T follicular helper cell (primary cell): ENCODE data around the gene BAX.

ENCODE experiments used
- DNase-seq: peaks from one replicate; pipeline ENCODE4 v3.0.0-alpha.2; 2020; ENCODE audit warnings: low read depth

Gene BAX

DNA sequence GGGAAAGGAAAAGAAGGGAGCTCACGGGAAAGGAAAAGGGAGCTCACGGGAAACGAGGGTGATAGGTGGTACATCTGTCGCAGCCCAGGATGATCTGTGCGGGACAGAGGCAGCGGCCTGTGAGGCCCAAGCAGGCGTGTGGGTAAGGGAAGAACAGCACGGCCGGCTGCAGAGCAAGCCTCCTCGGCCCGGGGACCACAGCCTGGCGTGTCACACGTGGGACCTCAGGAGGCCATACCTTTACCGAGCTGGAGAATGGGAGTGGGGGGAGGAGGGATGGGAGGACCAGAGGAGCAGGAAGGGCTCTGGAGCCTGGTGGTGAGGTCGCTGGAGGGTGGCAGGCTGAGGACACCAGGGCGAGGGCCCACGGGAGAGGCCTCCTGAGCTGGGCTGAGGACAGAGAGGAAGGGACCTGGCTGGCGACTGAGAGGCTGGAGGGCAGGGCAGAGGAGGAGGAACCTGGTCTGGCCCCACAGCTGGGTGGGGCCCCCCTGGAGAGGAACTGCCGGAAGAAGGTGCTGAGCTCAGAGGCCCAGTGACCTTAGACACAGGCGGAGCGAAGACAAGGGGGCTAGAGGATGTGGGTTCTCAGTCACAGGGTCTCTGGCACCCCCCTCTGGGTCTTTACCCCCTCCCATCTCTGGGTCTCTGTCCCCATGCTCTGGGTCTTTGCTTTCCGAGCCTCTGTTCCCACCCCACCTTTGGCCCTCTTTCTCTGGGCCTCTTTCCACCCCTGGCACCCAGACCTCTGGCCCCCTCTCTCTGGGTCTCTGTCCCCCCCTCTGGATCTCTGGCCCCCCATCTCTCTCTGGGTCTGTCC is 7.6 kb downstream of the BAX start:
- no peak for DNase-seq

DNA sequence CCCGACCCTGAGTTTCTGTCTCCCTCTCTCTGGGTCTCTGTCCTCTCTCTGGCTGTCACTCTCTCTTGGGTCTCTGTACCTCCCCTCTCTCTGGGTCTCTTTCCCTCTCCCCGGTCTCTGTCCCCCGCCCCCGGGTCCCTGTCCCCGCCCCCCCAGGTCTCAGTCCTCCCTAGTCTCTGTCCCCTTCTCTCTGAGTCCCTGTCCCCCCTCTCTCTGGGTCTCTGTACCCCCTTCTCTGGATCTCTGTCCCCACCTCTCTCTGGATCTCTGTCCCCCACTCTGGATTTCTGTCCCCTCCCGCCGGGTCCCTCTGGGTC is 8.1 kb downstream of the BAX start:
- DNase-seq = no peak

DNA sequence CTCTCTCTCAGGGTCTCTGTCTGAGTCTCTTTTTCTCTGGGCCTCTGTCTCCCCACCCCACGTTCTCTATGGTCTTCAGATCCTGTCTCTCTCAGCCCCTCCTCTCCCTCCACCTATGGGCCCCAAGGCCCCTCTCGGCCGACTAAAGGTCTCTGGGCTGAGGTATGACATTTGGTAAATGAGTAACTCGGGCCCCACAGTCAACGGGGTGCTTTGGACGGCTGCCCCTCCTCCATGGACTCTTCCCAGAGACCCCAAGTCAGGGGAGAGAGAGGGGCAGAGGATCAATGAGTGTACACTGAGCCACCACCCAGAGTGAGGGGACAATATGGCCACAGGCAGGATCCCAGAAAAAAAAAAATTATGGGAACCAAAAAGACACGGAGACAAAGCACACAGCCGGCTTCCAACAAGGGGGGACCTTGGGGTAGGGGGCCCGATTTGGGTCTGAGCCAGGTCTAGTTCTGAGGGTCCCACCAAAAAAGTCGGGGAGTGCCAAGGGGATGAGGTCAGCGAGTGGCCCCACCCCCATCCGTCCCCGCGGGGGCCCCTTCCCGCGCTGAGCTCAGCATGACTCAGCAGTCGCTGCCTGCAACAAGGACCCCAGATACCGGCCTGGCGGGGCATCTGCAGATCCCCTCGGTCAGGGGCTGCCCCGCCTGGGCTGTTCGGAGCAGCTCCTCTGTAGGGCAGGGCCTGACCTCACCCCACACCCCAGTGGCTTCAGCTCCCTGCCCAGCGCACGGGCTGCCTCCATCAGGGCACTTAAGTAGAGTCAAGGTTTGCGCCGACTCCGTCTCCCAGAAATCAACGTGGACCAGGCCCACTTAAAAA is 8.9 kb downstream of the BAX start:
- DNase-seq = peak; percentile 28

DNA sequence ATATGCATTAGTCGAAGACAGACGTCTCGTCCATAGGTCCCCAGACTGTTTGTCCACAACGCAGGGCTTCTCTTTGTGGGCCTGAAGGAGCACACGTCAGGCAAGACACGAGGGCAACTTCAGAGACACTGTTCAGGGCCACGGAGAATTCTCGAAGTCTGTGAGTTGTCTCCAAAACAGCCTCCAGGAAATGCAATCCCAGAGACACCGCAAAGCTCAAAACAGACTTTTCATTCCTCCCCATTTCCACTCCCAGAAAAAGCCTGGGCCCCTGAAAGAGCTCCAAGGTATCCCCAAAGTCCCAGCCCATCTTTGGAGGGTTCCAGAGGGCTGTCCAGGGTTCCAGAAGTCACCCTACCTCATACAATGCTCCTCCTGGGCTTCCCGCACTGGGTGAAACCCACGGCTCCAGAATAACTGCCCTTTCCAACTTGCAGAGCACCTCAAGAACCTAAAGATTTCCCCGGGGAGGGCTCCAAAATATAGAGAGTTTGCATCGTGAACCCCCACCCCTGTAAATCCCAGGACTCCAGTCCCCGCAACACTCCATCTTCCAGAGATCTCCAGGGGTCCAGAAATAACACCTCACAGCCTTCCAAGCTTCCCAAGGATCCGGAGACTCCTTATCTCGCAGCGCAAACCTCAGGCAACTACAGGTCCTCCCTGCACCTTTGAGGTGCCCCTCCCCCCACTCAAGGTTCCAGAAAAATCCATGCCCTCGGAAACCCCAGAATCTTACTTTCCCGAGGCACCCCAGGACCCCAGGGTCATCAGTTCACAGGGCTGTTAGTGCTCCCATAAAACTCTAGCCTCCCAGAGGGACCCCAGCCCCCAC is 9.7 kb downstream of the BAX start:
- no peak for DNase-seq

DNA sequence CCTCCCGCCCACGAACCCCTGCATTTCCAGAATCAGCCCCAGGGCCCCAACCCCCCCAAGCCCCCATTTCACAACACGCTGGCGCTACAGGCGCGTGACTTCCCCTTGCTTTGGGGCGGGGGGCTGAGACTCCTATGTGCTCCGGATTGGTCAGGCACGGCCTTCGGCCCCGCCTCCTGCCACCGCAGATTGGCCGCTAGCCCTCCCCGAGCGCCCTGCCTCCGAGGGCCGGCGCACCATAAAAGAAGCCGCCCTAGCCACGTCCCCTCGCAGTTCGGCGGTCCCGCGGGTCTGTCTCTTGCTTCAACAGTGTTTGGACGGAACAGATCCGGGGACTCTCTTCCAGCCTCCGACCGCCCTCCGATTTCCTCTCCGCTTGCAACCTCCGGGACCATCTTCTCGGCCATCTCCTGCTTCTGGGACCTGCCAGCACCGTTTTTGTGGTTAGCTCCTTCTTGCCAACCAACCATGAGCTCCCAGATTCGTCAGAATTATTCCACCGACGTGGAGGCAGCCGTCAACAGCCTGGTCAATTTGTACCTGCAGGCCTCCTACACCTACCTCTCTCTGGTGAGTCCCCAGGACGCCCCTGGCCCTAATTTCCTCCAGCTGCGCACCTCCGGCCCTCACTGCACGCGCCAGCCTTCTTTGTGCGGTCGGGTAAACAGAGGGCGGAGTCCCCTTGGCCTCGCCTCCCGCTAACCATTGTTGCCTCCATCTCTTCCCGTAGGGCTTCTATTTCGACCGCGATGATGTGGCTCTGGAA is 10.5 kb downstream of the BAX start, which contains the start of gene FTL:
Gene FTL, plus strand, starts transcription at position 270 of the 766 bp plus-strand sequence. Its CDS starts 199 bp downstream, at position 469.
- peak; percentile 72 for DNase-seq

DNA sequence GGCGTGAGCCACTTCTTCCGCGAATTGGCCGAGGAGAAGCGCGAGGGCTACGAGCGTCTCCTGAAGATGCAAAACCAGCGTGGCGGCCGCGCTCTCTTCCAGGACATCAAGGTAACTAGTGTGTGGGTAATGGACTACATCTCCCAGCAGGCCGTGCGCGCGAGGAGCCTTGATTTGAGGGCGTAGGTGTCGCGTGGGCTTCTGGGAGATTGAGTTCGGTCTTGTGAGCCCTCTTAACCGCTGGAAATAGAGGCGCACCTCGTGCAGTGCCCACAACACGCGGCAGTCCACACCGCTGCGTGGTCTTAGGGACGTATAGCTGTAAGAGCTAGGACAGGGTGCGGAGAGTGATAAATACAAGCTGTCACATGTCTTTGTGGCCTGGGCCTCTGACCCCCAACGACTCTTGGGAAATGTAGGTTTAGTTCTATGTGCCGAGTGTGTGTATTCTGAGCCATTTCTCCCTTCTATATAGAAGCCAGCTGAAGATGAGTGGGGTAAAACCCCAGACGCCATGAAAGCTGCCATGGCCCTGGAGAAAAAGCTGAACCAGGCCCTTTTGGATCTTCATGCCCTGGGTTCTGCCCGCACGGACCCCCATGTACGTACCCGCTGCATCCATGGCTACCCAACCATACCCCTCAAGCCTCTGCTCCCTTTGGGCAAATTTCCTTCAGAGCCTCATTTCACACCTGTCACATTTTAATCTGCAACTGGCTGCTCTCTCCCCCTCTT is 11.3 kb downstream of the BAX start:
- peak; percentile 84 for DNase-seq

DNA sequence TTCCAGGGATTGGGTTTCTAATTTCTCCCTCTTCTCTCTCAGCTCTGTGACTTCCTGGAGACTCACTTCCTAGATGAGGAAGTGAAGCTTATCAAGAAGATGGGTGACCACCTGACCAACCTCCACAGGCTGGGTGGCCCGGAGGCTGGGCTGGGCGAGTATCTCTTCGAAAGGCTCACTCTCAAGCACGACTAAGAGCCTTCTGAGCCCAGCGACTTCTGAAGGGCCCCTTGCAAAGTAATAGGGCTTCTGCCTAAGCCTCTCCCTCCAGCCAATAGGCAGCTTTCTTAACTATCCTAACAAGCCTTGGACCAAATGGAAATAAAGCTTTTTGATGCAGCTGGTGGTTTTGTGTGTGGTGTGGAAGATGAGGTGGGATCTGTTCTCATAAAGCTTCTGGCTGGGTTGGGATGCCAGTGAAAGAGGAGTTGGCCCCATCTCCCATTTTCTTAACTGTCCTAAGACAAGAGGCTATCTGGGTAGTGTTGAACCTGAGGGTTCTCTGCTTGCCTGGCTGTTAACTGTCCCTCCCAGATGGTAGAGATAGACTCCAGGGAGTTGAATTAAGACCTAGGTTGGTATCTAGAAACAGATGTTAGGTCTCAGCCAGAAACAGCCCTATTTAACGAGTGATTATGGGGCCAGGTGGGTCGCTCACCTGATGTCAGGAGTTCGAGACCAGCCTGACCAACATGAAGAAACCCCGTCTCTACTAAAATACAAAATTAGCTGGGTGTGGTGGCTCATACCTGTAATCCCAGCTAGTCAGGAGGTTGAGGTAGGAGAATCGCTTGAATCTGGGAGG is 12.1 kb downstream of the BAX start:
- DNase-seq = no peak

DNA sequence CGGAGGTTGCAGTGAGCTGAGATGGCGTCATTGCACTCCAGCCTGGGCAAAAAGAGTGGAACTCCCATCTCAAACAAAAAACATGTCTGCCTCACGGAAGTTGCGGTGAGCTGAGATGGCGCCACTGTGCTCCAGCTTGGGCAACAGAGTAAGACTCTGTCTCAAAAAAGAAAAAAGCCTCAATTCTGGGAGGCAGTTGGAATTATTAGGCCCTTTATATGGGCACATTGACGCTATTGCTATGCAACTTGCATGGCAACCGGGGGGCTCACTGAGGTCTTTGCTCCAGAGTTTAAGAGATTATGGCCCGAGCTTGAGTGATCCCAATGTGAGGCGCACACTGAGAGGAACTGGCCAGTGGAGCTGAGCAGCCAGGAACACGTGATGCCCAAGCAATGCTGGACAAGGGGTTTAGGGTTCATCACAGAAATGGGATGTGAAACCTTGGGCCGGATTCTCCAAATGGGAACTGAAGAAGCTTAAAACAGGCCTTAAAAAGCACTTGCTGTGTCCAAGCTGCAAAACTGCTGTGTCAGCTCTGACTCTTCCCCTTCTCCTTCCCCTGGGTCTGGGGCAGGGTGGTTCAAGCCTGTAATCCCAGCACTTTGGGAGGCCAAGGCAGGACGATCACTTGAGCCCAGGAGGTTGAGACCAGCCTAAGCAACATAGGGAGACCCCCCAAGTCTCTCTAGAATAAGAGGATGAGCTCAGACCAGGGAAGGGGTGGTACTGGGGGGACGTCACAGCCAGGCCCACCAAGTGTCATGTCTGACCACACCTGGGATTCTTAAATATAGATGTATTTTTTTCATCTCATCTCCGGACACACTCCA is 12.9 kb downstream of the BAX start:
- no peak for DNase-seq

DNA sequence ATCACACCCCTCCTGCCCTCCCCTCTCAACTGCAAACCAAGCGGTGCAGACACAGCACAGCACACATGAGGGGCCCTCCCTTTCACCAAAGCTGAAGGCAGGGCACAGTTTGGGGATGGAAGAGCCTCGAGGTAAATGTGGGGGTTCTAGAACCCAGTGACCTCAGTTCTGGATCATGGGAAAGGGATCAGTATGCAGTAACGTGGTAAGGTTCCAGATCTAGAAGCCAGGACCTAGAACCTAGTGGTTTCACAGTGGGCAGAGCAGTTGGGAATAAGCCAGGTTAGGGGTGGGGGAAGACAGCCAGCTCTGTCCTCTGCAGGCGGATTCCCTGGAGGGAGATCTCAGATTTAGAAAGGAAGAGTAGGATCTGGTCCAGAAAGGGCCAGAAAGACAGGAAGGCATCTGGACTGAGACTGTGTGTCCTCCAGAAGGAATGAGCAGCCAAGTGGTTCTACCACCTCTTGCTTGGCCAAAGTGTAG is 13.5 kb downstream of the BAX start:
- no peak for DNase-seq

DNA sequence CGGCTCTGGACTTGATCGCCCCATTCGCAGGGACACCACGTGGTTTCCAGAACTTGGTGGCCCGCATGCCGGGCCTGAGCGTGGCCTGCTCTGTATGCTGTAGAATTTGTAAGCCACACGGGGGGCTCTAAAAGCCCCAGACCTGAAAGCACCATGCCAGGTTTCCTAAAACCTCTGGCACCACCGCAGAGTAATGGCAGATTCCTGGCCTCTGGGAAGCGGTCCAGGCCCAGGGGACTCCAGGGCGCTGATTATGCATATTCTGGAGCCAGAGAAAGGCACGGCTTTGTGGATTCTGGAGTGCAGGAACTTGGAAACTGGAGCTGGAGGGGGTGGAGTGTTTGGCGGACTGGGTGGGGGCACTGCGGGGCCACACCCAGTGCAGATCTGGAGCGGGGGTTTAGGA is 14.1 kb downstream of the BAX start:
- DNase-seq = no peak

DNA sequence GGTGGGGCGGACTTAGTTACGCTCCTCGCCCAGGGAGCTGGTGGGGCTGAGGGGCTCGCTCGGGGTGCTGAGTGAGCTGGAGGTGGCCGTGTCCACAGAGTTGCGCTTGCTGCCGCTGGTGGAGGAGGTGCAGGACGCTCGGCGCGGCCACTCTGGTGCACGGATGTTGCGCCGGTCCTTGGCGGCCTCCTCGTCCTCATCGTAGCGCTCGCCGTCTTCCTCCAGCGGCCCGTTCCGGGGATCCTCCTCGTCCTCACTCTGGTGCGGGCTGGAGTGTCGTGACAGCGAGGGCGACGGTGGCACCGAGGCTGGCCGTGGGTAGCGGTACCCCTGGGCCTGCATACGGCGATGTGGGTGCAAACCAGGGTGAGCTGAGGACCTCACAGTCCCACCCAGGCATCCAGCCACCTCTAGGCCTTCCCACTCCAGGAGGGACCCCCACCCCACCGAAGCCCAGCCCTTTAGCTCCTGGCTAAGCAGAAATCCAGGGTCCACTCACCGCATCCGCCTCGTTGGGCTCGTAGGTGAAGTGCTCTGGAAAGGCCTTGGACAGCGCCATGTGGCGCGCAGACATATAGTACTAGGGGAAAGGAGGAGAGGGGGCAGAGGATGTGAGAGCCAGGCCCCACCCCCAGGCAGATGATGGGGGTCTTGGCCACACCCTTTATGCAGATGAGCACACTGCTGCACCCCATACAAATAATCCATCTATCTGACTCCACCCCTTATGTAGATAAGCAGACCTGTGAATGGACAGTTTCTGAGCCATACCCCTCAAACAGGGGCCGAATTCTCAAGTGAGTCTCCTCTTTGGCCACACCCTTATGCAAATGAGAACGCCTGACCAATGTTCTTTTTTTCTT is 14.8 kb downstream of the BAX start:
- no peak for DNase-seq

DNA sequence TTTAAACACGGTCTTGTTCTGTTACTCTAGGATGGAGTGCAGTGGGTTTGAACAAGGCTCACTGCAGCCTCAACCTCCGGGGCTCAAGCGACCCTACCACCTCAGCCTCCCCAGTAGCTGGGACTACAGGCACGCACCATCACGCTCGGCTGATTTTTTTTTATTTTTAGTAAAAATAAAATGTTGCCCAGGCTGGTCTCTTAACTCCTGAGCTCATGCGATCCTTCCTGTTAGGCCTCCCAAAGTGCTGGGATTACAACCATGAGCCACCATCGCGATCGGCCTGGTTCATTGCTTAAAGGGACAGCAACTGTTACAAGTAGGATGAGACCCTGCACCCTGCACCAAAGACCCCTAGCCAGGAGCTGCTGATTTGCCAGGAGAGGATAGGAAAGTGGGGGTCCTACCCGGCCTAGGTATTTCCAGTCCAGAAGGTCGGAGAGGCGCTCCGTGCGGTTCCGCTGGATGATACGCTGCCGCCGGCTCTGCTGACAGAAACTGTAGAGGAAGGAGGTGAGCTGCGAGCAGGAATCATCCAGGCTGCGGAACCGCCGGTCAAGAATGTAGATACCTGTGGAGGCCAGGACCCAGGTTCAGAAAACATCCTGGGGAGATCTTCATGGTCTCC is 15.6 kb downstream of the BAX start:
- no peak for DNase-seq

DNA sequence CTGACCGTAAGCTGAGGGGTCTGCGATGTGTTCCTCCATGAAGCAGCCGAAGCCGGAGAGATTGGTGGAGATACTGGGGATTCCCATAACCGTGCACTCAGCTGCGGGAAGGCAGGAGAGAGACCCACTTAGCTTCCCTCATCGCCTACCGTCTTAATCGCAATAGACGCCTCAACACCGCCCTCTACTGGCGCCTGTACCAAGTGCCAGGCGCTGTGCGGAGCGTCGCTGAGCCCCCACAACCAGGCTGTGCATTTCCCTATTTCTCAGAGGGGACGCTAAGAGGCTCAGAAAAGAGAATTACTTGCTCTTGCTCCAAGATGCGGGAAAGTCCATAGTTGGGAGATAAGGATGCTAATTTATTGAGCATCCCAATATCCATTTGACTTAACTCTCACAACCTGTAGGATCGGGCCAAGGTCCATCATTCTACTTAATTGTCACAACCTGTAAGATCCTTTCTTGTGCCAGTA is 16.3 kb downstream of the BAX start:
- peak; percentile 72 for DNase-seq

DNA sequence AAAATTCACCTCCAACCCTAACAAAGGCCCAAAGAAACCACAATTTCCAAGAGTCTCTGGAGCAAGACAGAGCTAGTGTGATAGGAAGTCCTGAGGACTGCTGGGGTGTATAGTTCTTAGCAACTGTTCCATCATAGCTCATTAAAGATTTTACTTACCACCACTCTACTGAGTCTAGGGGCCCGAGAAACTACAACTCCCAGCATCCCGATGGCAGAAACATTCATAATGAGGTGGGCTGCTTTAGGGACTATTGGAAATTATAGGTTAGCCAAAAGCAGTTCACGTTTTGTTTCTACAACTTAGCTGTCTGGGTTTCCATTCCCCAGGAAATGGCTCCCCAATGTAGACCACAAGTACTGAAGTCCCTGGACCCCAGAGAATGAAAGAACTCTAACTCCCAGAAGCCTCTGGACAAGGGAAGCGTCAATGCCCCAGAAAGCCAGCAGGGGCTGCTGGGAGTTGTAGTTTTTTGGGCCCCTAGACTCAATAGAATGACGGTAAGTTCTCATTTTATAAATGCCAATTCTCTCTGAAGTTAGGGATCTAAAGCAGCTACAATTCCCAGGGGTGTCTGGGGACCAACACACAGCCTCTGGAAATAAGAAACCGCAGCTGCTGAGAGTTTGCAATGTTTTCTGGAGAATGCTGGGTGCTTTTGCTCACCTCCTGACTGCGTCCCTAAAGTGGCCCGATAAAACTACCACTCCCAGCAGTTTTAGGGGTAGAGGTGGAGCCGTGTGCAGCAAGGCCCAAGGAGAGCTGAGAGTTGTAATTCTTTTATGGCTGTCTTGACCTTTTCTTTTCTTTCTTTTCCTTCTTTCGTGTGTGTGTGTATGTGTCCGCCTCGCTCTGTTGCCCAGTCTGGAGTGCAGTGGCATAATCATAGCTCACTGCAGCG is 21.5 kb downstream of the BAX start:
- no peak for DNase-seq

DNA sequence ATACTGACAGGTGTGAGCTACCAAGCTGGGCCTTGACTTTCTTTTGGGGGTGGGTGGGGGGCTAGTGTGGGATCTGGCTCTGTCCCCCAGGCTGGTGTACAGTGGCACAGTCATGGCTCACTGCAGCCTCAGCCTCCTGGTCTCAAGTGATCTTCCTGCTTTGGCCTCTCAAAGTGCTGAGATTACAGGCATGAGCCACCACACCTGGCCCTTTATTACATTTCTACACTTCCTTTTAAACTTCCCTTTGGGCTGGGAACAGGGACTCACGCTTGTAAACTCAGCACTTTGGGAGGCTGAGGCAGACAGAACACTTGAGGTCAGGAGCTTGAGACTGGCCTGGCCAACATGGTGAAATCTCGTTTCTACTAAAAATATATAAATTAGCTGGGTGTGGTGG is 22.4 kb downstream of the BAX start:
- no peak for DNase-seq

DNA sequence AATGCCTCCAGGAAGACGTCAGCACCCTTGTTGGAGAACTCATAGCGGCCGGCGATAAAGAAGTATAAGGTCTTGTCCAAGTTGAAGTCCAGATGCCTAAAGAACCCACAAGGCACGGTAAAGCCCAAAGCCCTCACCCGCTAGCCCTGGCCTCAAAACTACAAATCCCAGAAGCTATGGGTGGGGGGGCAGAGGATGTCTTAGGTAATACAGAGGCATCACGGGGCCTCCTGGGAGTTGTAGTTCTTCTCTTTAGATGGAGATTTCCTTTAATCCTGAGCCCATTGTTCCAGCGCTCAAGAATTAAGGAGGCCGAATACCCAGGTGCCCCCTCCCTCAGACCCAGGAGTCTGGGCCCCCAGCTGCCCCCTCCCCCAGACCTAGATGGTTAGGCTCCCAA is 27.6 kb downstream of the BAX start:
- no peak for DNase-seq
